GM18517 (cell line): ENCODE data around the gene CXADR.

Experiments
- ATAC-seq: cut with Tn5 transposase; IDR thresholded peaks from one replicate; pipeline ENCODE4 v1.9.1; 2021; ENCODE audit warnings: mild to moderate bottlenecking, moderate library complexity; ENCODE audit not compliant: unreplicated experiment

CXADR gene

GRCh38 chr21:17539323-17539722 lies 26.5 kb downstream of the CXADR start:
- no peak for ATAC-seq

- no peak for ATAC-seq
These were observed 27.0 kb downstream of the CXADR start for GRCh38 chr21:17539743-17540341.

GRCh38 chr21:17540530-17540929 lies 27.7 kb downstream of the CXADR start:
- no peak for ATAC-seq

GRCh38 chr21:17542371-17543011 lies 29.6 kb downstream of the CXADR start:
- ATAC-seq: no peak

- ATAC-seq: no peak
These were observed 32.2 kb downstream of the CXADR start for GRCh38 chr21:17545007-17545406.

GRCh38 chr21:17548262-17548661 lies 35.4 kb downstream of the CXADR start:
- no peak for ATAC-seq

GRCh38 chr21:17550671-17551308 lies 37.9 kb downstream of the CXADR start:
- no peak for ATAC-seq

GRCh38 chr21:17552410-17552809 lies 39.6 kb downstream of the CXADR start:
- no peak for ATAC-seq

GRCh38 chr21:17554120-17554519 lies 41.3 kb downstream of the CXADR start:
- no peak for ATAC-seq

GRCh38 chr21:17554679-17555465 lies 42.0 kb downstream of the CXADR start:
- ATAC-seq: no peak

- ATAC-seq: no peak
These were observed 47.7 kb downstream of the CXADR start for GRCh38 chr21:17560377-17561025.

- no peak for ATAC-seq
These were observed 57.9 kb downstream of the CXADR start for GRCh38 chr21:17570786-17571185.

- no peak for ATAC-seq
These were observed 59.6 kb downstream of the CXADR start for GRCh38 chr21:17572431-17572830.

- no peak for ATAC-seq
These were observed 62.2 kb downstream of the CXADR start for GRCh38 chr21:17575076-17575475.

- ATAC-seq: no peak
These were observed 63.4 kb downstream of the CXADR start for GRCh38 chr21:17576080-17576835.

- no peak for ATAC-seq
These were observed 64.9 kb downstream of the CXADR start for GRCh38 chr21:17577701-17578100.

- ATAC-seq: no peak
These were observed 65.3 kb downstream of the CXADR start for GRCh38 chr21:17578162-17578561.

GRCh38 chr21:17578876-17579275 lies 66.0 kb downstream of the CXADR start:
- ATAC-seq: no peak

GRCh38 chr21:17580319-17580718 lies 67.5 kb downstream of the CXADR start:
- ATAC-seq: no peak

- no peak for ATAC-seq
These were observed 71.1 kb downstream of the CXADR start for GRCh38 chr21:17583898-17584297.
